Dermis microvascular lymphatic vessel endothelial cell (primary cell): ENCODE measurements around the gene SMARCC1. TPM values are rescaled to one million over a fixed set of nuclear protein-coding genes. Genes with fewer than 3 reads are reported as not detected.
A peak's percentile ranks its signal among the peaks of the same experiment; 100 is the strongest.
"Not testable (repeated sequence)": the region's sequence is repeated elsewhere in the genome, so short reads cannot be mapped to it uniquely, and the experiment has no call there.

Experiments used
- DNase-seq, 2 donors: peaks; one replicate each; pipeline versions ENCODE4 v3.0.0 to v3.0.0-alpha.2; 2010; ENCODE audit warnings: low read depth in 2 of 2
- total RNA-seq: library from RNA; depleted of rRNA; stranded (reverse); fragments of >200 nt; gene quantifications from 2 replicates; pipeline ENCODE4 v1.2.1, GENCODE V29; 2014

Gene SMARCC1
- total RNA-seq, 1 donor from 2014 or later, result 25.7 TPM

- no peak for DNase-seq
These were observed 9.6 kb downstream of the SMARCC1 start for GRCh38 chr3:47772047-47772446.

GRCh38 chr3:47766186-47766585 lies 15.5 kb downstream of the SMARCC1 start:
- no peak for DNase-seq

GRCh38 chr3:47762233-47762632 lies 19.5 kb downstream of the SMARCC1 start:
- peak; percentile 43 to 64 for DNase-seq

GRCh38 chr3:47761046-47761445 lies 20.6 kb downstream of the SMARCC1 start:
- no peak for DNase-seq

- DNase-seq, result not testable (repeated sequence)
These were observed 21.5 kb downstream of the SMARCC1 start for GRCh38 chr3:47760207-47760606.

- DNase-seq, result no peak
These were observed 23.2 kb downstream of the SMARCC1 start for GRCh38 chr3:47758261-47759025.

- no peak for DNase-seq
These were observed 29.0 kb downstream of the SMARCC1 start for GRCh38 chr3:47752716-47753115.

GRCh38 chr3:47750811-47751354 lies 30.8 kb downstream of the SMARCC1 start:
- not testable (repeated sequence) for DNase-seq

- DNase-seq, result no peak
These were observed 34.1 kb downstream of the SMARCC1 start for GRCh38 chr3:47747558-47747957.

GRCh38 chr3:47746264-47746663 lies 35.4 kb downstream of the SMARCC1 start:
- DNase-seq, result no peak

GRCh38 chr3:47743855-47744254 lies 37.8 kb downstream of the SMARCC1 start:
- DNase-seq, result no peak

GRCh38 chr3:47743352-47743751 lies 38.3 kb downstream of the SMARCC1 start:
- not testable (repeated sequence) for DNase-seq

GRCh38 chr3:47741925-47742324 lies 39.8 kb downstream of the SMARCC1 start:
- DNase-seq, result no peak

- no peak for DNase-seq
These were observed 49.5 kb downstream of the SMARCC1 start for GRCh38 chr3:47732143-47732542.

- no peak for DNase-seq
These were observed 50.6 kb downstream of the SMARCC1 start for GRCh38 chr3:47731061-47731460.

- no peak for DNase-seq
These were observed 58.8 kb downstream of the SMARCC1 start for GRCh38 chr3:47722859-47723258.

GRCh38 chr3:47717448-47717847 lies 64.2 kb downstream of the SMARCC1 start:
- DNase-seq, result not testable (repeated sequence)

GRCh38 chr3:47716656-47717055 lies 65.0 kb downstream of the SMARCC1 start:
- DNase-seq, result no peak

- peak; percentile 47 to 74 for DNase-seq
These were observed 65.8 kb downstream of the SMARCC1 start for GRCh38 chr3:47715928-47716327.

- no peak for DNase-seq
These were observed 67.1 kb downstream of the SMARCC1 start for GRCh38 chr3:47714606-47715005.

GRCh38 chr3:47713655-47714054 lies 68.0 kb downstream of the SMARCC1 start:
- no peak for DNase-seq

- no peak for DNase-seq
These were observed 69.3 kb downstream of the SMARCC1 start for GRCh38 chr3:47712398-47712797.

GRCh38 chr3:47711596-47711995 lies 70.1 kb downstream of the SMARCC1 start:
- DNase-seq, result no peak
